ENCODE data around the gene HDAC10.
A peak's percentile ranks its signal among the peaks of the same experiment; 100 is the strongest.

The HDAC10 gene

GRCh38 chr22:50268655-50269113, 17.6 kb upstream of the HDAC10 start:
- Histone ChIP-seq H3K4me1 (ENCODE audit: control insufficient read depth, insufficient read depth, low read length) (peaks cover 47% of the 10 kb centered on the region), H3K27ac (ENCODE audit: low read length) (no peak overlapping the region), H3K4me3 (ENCODE audit: low read length in 2 of 2) (peak overlapping the region in 1 of 2 donors; percentile 57), H3K36me3 (ENCODE audit: control insufficient read depth in 2 of 2, insufficient read depth in 2 of 2, low read length in 2 of 2) (no peaks in the 10 kb centered on the region), H3K9me3 (ENCODE audit: control insufficient read depth in 2 of 2, low read length in 2 of 2) (no peaks in the 10 kb centered on the region), H3K27me3 (ENCODE audit: control insufficient read depth in 1 of 2, insufficient read depth in 2 of 2, low read length in 2 of 2) (peaks cover 0 to 10% of the 10 kb centered on the region in 2 donors), H3K9ac (ENCODE audit: low read length in 2 of 2) (no peak overlapping the region)

DNA sequence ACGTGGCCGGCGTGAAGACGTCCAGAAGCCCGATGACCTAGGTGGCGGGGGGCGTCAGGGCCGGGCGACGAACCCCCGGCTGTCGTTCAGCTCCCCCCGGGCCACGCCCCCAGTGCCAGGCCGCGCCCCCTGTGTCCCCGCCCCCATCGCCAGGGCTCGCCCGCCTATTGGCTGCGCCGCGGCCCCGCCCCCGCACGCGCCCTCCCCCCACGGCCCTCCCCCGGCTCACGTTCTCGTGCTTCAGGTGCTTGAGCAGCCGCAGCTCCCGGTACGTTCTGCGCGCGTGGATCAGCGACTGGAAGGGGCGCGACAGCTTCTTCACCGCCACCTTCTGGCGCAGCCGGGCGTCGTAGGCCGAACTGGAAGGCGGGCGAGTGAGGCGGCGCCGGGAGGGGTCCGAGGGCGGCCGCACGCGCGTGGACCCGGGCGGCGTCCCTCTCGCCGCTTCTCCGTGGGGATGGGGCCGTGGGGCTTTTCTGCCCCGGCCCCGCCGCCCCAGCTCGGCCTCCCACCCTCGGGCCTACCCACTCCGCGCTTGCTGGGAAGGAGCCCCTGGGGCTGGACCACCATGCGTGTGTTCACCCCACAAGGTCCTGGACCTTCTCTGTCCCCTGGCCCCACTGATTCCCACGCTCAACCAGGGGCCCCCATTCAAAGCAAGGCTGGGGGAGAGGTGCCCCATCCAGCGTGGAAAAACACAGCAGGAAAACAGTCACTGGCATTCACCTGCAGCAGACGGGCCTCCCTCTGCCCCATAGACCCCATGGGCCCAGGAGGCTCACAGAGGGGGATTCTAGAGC, 16.7 kb upstream of the HDAC10 start:
- Histone ChIP-seq H3K27ac (ENCODE audit: low read length) (no peak overlapping the region), H3K9ac (ENCODE audit: low read length in 2 of 2) (no peak overlapping the region)

GRCh38 chr22:50266994-50267393, 15.9 kb upstream of the HDAC10 start:
- H3K27me3 ChIP-seq (ENCODE audit: control insufficient read depth in 1 of 2, insufficient read depth in 2 of 2, low read length in 2 of 2), result peaks cover 2 to 19% of the 10 kb centered on the region in 2 donors
- H3K4me3 ChIP-seq (ENCODE audit: low read length in 2 of 2), result peak overlapping the region in 1 of 2 donors; percentile 58
- no peaks in the 10 kb centered on the region for H3K36me3 ChIP-seq (ENCODE audit: control insufficient read depth in 2 of 2, insufficient read depth in 2 of 2, low read length in 2 of 2)
- no peaks in the 10 kb centered on the region for H3K9me3 ChIP-seq (ENCODE audit: control insufficient read depth in 2 of 2, low read length in 2 of 2)
- H3K9ac ChIP-seq (ENCODE audit: low read length in 2 of 2), result no peak overlapping the region
- peaks cover 49% of the 10 kb centered on the region for H3K4me1 ChIP-seq (ENCODE audit: control insufficient read depth, insufficient read depth, low read length)
- H3K27ac ChIP-seq (ENCODE audit: low read length), result no peak overlapping the region

More for the DNA sequence above, 16.7 kb upstream of the HDAC10 start:
- Histone ChIP-seq H3K4me1 (ENCODE audit: control insufficient read depth, insufficient read depth, low read length) (peaks cover 46% of the 10 kb centered on the region), H3K27me3 (ENCODE audit: control insufficient read depth in 1 of 2, insufficient read depth in 2 of 2, low read length in 2 of 2) (peaks cover 2 to 14% of the 10 kb centered on the region in 2 donors), H3K4me3 (ENCODE audit: low read length in 2 of 2) (peak overlapping the region in 1 of 2 donors; percentile 58), H3K36me3 (ENCODE audit: control insufficient read depth in 2 of 2, insufficient read depth in 2 of 2, low read length in 2 of 2) (no peaks in the 10 kb centered on the region), H3K9me3 (ENCODE audit: control insufficient read depth in 2 of 2, low read length in 2 of 2) (no peaks in the 10 kb centered on the region)

GRCh38 chr22:50264946-50265669, 14.0 kb upstream of the HDAC10 start:
- Histone ChIP-seq H3K36me3 (ENCODE audit: control insufficient read depth in 2 of 2, insufficient read depth in 2 of 2, low read length in 2 of 2) (no peaks in the 10 kb centered on the region), H3K27me3 (ENCODE audit: control insufficient read depth in 1 of 2, insufficient read depth in 2 of 2, low read length in 2 of 2) (peaks cover 2 to 13% of the 10 kb centered on the region in 2 donors), H3K9me3 (ENCODE audit: control insufficient read depth in 2 of 2, low read length in 2 of 2) (no peaks in the 10 kb centered on the region), H3K9ac (ENCODE audit: low read length in 2 of 2) (no peak overlapping the region), H3K27ac (ENCODE audit: low read length) (no peak overlapping the region), H3K4me1 (ENCODE audit: control insufficient read depth, insufficient read depth, low read length) (peaks cover 46% of the 10 kb centered on the region), H3K4me3 (ENCODE audit: low read length in 2 of 2) (no peak overlapping the region)

DNA sequence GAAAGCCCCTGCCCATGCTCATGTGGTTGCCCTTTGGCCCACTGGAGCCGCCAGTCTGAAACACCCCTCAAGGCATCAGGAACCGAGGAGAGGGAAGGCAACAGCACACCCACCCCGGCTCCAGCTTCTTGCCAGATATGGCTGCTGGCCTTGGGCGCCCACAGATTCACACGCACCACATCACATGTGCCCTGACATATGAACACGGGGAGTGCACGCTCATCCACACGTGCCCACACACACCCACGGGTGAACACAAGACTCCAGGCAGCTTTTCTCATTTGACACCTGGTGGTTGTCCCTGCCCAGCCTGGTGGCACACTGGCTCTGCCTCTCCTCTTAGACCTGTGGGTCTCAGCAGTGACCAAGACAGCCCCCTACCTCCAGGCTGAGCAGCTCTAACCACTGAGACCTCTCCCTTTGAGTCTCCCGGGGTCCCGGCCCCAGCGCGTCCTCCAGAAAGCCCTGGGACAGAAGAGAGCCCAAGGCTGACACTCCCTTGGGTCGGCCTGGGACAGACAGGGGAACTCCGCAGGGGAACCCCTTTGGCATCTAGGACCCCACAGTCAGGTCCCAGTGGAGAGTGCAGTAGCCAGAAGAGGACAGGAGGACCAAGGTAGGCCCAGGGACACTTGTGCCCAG, 13.2 kb upstream of the HDAC10 start:
- Histone ChIP-seq H3K27ac (ENCODE audit: low read length) (no peak overlapping the region), H3K9ac (ENCODE audit: low read length in 2 of 2) (no peak overlapping the region), H3K4me1 (ENCODE audit: control insufficient read depth, insufficient read depth, low read length) (peaks cover 43% of the 10 kb centered on the region), H3K36me3 (ENCODE audit: control insufficient read depth in 2 of 2, insufficient read depth in 2 of 2, low read length in 2 of 2) (no peaks in the 10 kb centered on the region), H3K4me3 (ENCODE audit: low read length in 2 of 2) (no peak overlapping the region), H3K9me3 (ENCODE audit: control insufficient read depth in 2 of 2, low read length in 2 of 2) (no peaks in the 10 kb centered on the region), H3K27me3 (ENCODE audit: control insufficient read depth in 1 of 2, insufficient read depth in 2 of 2, low read length in 2 of 2) (peaks cover 2 to 13% of the 10 kb centered on the region in 2 donors)

GRCh38 chr22:50262973-50263617, 12.0 kb upstream of the HDAC10 start:
- Histone ChIP-seq H3K4me3 (ENCODE audit: low read length in 2 of 2) (no peak overlapping the region), H3K4me1 (ENCODE audit: control insufficient read depth, insufficient read depth, low read length) (peaks cover 33% of the 10 kb centered on the region), H3K9me3 (ENCODE audit: control insufficient read depth in 2 of 2, low read length in 2 of 2) (no peaks in the 10 kb centered on the region), H3K36me3 (ENCODE audit: control insufficient read depth in 2 of 2, insufficient read depth in 2 of 2, low read length in 2 of 2) (no peaks in the 10 kb centered on the region), H3K27me3 (ENCODE audit: control insufficient read depth in 1 of 2, insufficient read depth in 2 of 2, low read length in 2 of 2) (peaks cover 2 to 13% of the 10 kb centered on the region in 2 donors), H3K9ac (ENCODE audit: low read length in 2 of 2) (no peak overlapping the region), H3K27ac (ENCODE audit: low read length) (no peak overlapping the region)

- H3K27me3 ChIP-seq (ENCODE audit: control insufficient read depth in 1 of 2, insufficient read depth in 2 of 2, low read length in 2 of 2), result peaks cover 2 to 13% of the 10 kb centered on the region in 2 donors
- no peak overlapping the region for H3K27ac ChIP-seq (ENCODE audit: low read length)
- H3K4me1 ChIP-seq (ENCODE audit: control insufficient read depth, insufficient read depth, low read length), result peaks cover 31% of the 10 kb centered on the region
- H3K36me3 ChIP-seq (ENCODE audit: control insufficient read depth in 2 of 2, insufficient read depth in 2 of 2, low read length in 2 of 2), result no peaks in the 10 kb centered on the region
- H3K9me3 ChIP-seq (ENCODE audit: control insufficient read depth in 2 of 2, low read length in 2 of 2), result no peaks in the 10 kb centered on the region
- H3K4me3 ChIP-seq (ENCODE audit: low read length in 2 of 2), result no peak overlapping the region
- H3K9ac ChIP-seq (ENCODE audit: low read length in 2 of 2), result no peak overlapping the region
Measured at GRCh38 chr22:50262460-50262911, 11.4 kb upstream of the HDAC10 start.

GRCh38 chr22:50261615-50262459, 10.8 kb upstream of the HDAC10 start, which contains the start of gene MAPK12:
Gene MAPK12, minus strand, starts transcription at chr22:50261683. Its CDS starts 174 bp downstream, at chr22:50261509.
- no peaks in the 10 kb centered on the region for H3K9me3 ChIP-seq (ENCODE audit: control insufficient read depth in 2 of 2, low read length in 2 of 2)
- peaks cover 25% of the 10 kb centered on the region for H3K4me1 ChIP-seq (ENCODE audit: control insufficient read depth, insufficient read depth, low read length)
- peak within 1 kb of the TSS; percentile 31 for H3K27ac ChIP-seq (ENCODE audit: low read length)
- peaks cover 2 to 13% of the 10 kb centered on the region in 2 donors for H3K27me3 ChIP-seq (ENCODE audit: control insufficient read depth in 1 of 2, insufficient read depth in 2 of 2, low read length in 2 of 2)
- H3K36me3 ChIP-seq (ENCODE audit: control insufficient read depth in 2 of 2, insufficient read depth in 2 of 2, low read length in 2 of 2), result no peaks in the 10 kb centered on the region
- H3K4me3 ChIP-seq (ENCODE audit: low read length in 2 of 2), result peak within 1 kb of the TSS; percentile 40 to 69
- H3K9ac ChIP-seq (ENCODE audit: low read length in 2 of 2), result peak within 1 kb of the TSS; percentile 51 to 67

GRCh38 chr22:50260801-50261614, 9.9 kb upstream of the HDAC10 start:
- H3K9ac ChIP-seq (ENCODE audit: low read length in 2 of 2), result peak overlapping the region; percentile 51 to 67
- H3K4me3 ChIP-seq (ENCODE audit: low read length in 2 of 2), result peak overlapping the region; percentile 40 to 69
- H3K36me3 ChIP-seq (ENCODE audit: control insufficient read depth in 2 of 2, insufficient read depth in 2 of 2, low read length in 2 of 2), result no peaks in the 10 kb centered on the region
- H3K27ac ChIP-seq (ENCODE audit: low read length), result peak overlapping the region; percentile 31
- no peaks in the 10 kb centered on the region for H3K9me3 ChIP-seq (ENCODE audit: control insufficient read depth in 2 of 2, low read length in 2 of 2)
- peaks cover 20% of the 10 kb centered on the region for H3K4me1 ChIP-seq (ENCODE audit: control insufficient read depth, insufficient read depth, low read length)
- H3K27me3 ChIP-seq (ENCODE audit: control insufficient read depth in 1 of 2, insufficient read depth in 2 of 2, low read length in 2 of 2), result peaks cover 2 to 13% of the 10 kb centered on the region in 2 donors
